ENCODE data around the gene FOXD4L3.
"Not testable (repeated sequence)": the region's sequence is repeated elsewhere in the genome, so short reads cannot be mapped to it uniquely, and the experiment has no call there.

DNA sequence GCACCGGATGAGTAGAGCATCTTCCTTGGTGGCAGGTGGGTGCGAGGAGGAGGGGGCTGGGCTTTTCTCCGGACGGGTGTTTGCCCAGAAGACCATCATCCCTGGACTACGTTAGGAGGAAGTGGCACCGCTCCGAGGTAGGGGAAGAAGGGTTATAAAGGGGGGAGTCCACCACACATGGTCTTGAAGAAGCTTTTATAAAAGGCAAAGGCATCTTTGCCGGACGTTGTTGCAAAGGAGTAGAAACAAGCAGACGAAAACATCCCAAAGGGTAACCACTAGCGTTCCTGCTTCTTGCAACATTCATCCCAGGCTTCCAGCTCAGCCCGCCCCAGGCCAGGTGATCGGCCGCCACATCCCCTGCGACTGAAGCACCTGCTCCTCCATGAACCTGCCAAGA lies at the start of gene FOXD4L3:
- TF ChIP-seq, protein P1, sequence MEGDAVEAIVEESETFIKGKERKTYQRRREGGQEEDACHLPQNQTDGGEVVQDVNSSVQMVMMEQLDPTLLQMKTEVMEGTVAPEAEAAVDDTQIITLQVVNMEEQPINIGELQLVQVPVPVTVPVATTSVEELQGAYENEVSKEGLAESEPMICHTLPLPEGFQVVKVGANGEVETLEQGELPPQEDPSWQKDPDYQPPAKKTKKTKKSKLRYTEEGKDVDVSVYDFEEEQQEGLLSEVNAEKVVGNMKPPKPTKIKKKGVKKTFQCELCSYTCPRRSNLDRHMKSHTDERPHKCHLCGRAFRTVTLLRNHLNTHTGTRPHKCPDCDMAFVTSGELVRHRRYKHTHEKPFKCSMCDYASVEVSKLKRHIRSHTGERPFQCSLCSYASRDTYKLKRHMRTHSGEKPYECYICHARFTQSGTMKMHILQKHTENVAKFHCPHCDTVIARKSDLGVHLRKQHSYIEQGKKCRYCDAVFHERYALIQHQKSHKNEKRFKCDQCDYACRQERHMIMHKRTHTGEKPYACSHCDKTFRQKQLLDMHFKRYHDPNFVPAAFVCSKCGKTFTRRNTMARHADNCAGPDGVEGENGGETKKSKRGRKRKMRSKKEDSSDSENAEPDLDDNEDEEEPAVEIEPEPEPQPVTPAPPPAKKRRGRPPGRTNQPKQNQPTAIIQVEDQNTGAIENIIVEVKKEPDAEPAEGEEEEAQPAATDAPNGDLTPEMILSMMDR (IDR thresholded peaks at IDR 0.05): not testable (repeated sequence)
- TF ChIP-seq POLR2A (IDR thresholded peaks at IDR 0.05): not testable (repeated sequence)

Measured in lower leg skin (tissue), 3 donors.